GM12878 (cell line): ENCODE measurements around the gene ACRBP. TPM values are rescaled to one million over a fixed set of nuclear protein-coding genes. Genes with fewer than 3 reads are reported as not detected.

ENCODE experiments used
- ATAC-seq: fragments of 200-7000 bp; cut with Tn5 transposase; 3 replicates; pipeline ENCODE4 v1.9.1; 2020; ENCODE audit warnings: mild to moderate bottlenecking, moderate library complexity
- BruUV-seq: library from RNA; stranded (reverse); fragments of 400-500 nt; replicated peaks from 2 replicates; lab custom pipeline; 2021; lab: Mats Ljungman, UMichigan
- CTCF ChIA-PET: fragments of 300-600 bp; sonication (Branson Sonifier 250); formaldehyde crosslinking; extraction: SDS; loops from one replicate; lab custom pipeline; 2021; ENCODE audit warnings: inconsistent platforms; lab: Yijun Ruan, JAX
- POLR2A ChIA-PET: fragments of 350-600 bp; formaldehyde crosslinking; extraction: SDS; loops from one replicate; lab custom pipeline; 2021; ENCODE audit warnings: inconsistent platforms; lab: Charles Lee
- RAD21 ChIA-PET: fragments of 300-600 bp; sonication (Branson Sonifier 250); formaldehyde crosslinking; loops from one replicate; lab custom pipeline; 2023; ENCODE audit warnings: antibody characterized with exemption; ENCODE audit not compliant: unreplicated experiment; lab: Charles Lee
- SMC1A ChIA-PET: fragments of 300-600 bp; sonication (Branson Sonifier 250); formaldehyde crosslinking; loops from one replicate; lab custom pipeline; 2023; ENCODE audit not compliant: unreplicated experiment, uncharacterized antibody; lab: Charles Lee
- DNase-seq: peaks from one replicate; pipeline ENCODE4 v3.0.0-alpha.2; 2011; ENCODE audit warnings: low read depth, low spot score
- FAIRE-seq: peaks from 3 replicates; lab custom pipeline; 2011; peaks lifted over from hg19 to GRCh38; lab: Jason Lieb, UNC
- H2AFZ ChIP-seq: 2 replicates; pipeline ENCODE4 v1.6.0; 2011; ENCODE audit warnings: low read depth, low read length, control low read depth; ENCODE audit not compliant: control insufficient read depth
- H3K27ac ChIP-seq: 2 replicates; pipeline ENCODE4 v1.5.1; 2011; ENCODE audit warnings: control low read depth; ENCODE audit not compliant: control insufficient read depth, insufficient read depth
- H3K27me3 ChIP-seq, 2 experiments: replicated peaks in 1 of 2; 2 replicates each; pipeline versions ENCODE4 v1.6.0 to v1.6.1; 2011; ENCODE audit warnings: low read length in 1 of 2; ENCODE audit not compliant: control insufficient read depth in 2 of 2, insufficient read depth in 2 of 2
- H3K36me3 ChIP-seq, 2 experiments: 2 replicates each; pipeline ENCODE4 v1.5.1; 2011; ENCODE audit warnings: low read length in 1 of 2; ENCODE audit not compliant: control insufficient read depth in 2 of 2, insufficient read depth in 2 of 2
- H3K4me1 ChIP-seq: 2 replicates; pipeline ENCODE4 v1.6.1; 2011; ENCODE audit warnings: mild to moderate bottlenecking, low read length, moderate library complexity, mixed read lengths; ENCODE audit not compliant: control insufficient read depth, insufficient read depth
- H3K4me2 ChIP-seq: 2 replicates; pipeline ENCODE4 v1.6.0; 2011; ENCODE audit warnings: control low read depth; ENCODE audit not compliant: control insufficient read depth, insufficient read depth
- H3K4me3 ChIP-seq: fragments of 200-600 bp; sonication (generic); 2 replicates; pipeline ENCODE4 v1.5.1; 2016
- H3K79me2 ChIP-seq: 2 replicates; pipeline ENCODE4 v1.6.0; 2011; ENCODE audit warnings: low read length; ENCODE audit not compliant: control insufficient read depth, insufficient read depth
- H3K9ac ChIP-seq: 2 replicates; pipeline ENCODE4 v1.8.0; 2011; ENCODE audit warnings: low read length, control low read depth, mixed read lengths; ENCODE audit not compliant: control insufficient read depth, insufficient read depth
- H3K9me3 ChIP-seq: replicated peaks from 3 replicates; pipeline ENCODE4 v1.5.1; 2011; ENCODE audit warnings: mild to moderate bottlenecking, low read length; ENCODE audit not compliant: control insufficient read depth, insufficient read depth
- H4K20me1 ChIP-seq: 2 replicates; pipeline ENCODE4 v1.6.0; 2011; ENCODE audit not compliant: control insufficient read depth, insufficient read depth
- HDAC2 ChIP-seq: fragments of 200-600 bp; sonication (generic); IDR thresholded peaks from 2 replicates; pipeline ENCODE4 v1.6.1; 2017
- MEF2A ChIP-seq: IDR thresholded peaks from 2 replicates; pipeline ENCODE4 v1.6.1; 2011; ENCODE audit warnings: low read depth, mild to moderate bottlenecking, low read length, moderate library complexity; ENCODE audit not compliant: insufficient read depth
- MXI1 ChIP-seq: fragments of 150-350 bp; IDR thresholded peaks from 2 replicates; pipeline ENCODE4 v1.6.1; 2011; ENCODE audit warnings: low read depth, mild to moderate bottlenecking, inconsistent platforms, low read length, improper control_type of control experiment
- NBN ChIP-seq: fragments of 450-650 bp; IDR thresholded peaks from 2 replicates; pipeline ENCODE4 v1.6.1; 2016
- NRF1 ChIP-seq: conservative IDR thresholded peaks from 2 replicates; pipeline ENCODE4 v1.6.1; 2011; ENCODE audit warnings: mild to moderate bottlenecking, low read depth, low read length, improper control_type of control experiment
- PAX5 ChIP-seq: IDR thresholded peaks from 2 replicates; pipeline ENCODE4 v1.6.1; 2011; ENCODE audit warnings: low read depth, low read length, borderline replicate concordance
- PKNOX1 ChIP-seq: fragments of 450-650 bp; IDR thresholded peaks from 2 replicates; pipeline ENCODE4 v1.6.1; 2016; ENCODE audit warnings: mild to moderate bottlenecking
- SIN3A ChIP-seq: IDR thresholded peaks from 2 replicates; pipeline ENCODE4 v1.6.1; 2012; ENCODE audit warnings: low read depth, low read length, improper control_type of control experiment
- SMARCA5 ChIP-seq: fragments of 450-650 bp; IDR thresholded peaks from 2 replicates; pipeline ENCODE4 v1.6.1; 2017; ENCODE audit warnings: mild to moderate bottlenecking
- SP1 ChIP-seq: IDR thresholded peaks from one replicate; pipeline ENCODE4 v1.6.1; 2011; ENCODE audit warnings: low read depth, low read length
- TARDBP ChIP-seq: IDR thresholded peaks from 2 replicates; pipeline ENCODE4 v1.6.1; 2016; ENCODE audit warnings: borderline replicate concordance
- WGBS: methylation state at CpG from one replicate; pipeline ENCODE4 v1.1.6; 2016; ENCODE audit warnings: low lambda C conversion rate; ENCODE audit not compliant: insufficient replicate concordance, insufficient coverage; ENCODE audit errors: missing lambda C conversion rate; 5-methylcytosine and 5-hydroxymethylcytosine counted together
- in situ Hi-C: fragments of 300-500 bp; cut with MboI; formaldehyde crosslinking; loops from 9 replicates; pipeline ENCODE4 v1.14.3; 2018; ENCODE audit warnings: mixed read lengths
- intact Hi-C: fragments of 100-400 bp; cut with micrococcal nuclease; formaldehyde crosslinking; loops from one replicate; pipeline ENCODE4 v1.14.2; 2022; ENCODE audit not compliant: unreplicated experiment
- polyA plus RNA-seq, 11 experiments: library from polyadenylated mRNA; depleted of rRNA in 4 of 11; unstranded in 6 of 11; stranded (reverse) in 5 of 11; fragments of >200 nt; fragmentation: Nextera tagmentation in 4 of 11; fragmentation: Illumina TruSeq in 1 of 11; extraction: Ambion mirVana in 4 of 11; extraction: Trizol in 1 of 11; gene quantifications; 1 replicate in 1 of 11; 2 replicates in 10 of 11; pipeline versions ENCODE4 v1.2.1 to v1.2.3, GENCODE V29; 2011 to 2016; ENCODE audit warnings: inconsistent platforms in 2 of 11, missing spikeins in 2 of 11, low read depth in 1 of 11
- total RNA-seq, 4 experiments: library from RNA; depleted of rRNA in 3 of 4; stranded (reverse); fragments of >200 nt in 3 of 4; fragmentation: Illumina TruSeq in 1 of 4; extraction: Trizol in 1 of 4; gene quantifications; 2 replicates each; pipeline versions ENCODE4 v1.2.1 to v1.2.3, GENCODE V29; 2013 to 2021

Gene ACRBP
- total and polyA plus RNA-seq, 10 of the 15 experiments (the other 5 are each of a cell fraction or from before 2014, with no cell fraction given): 0.54 to 1.4 (median 0.87) TPM

- SMC1A ChIA-PET: interaction anchor here (0.7 to 2.3 kb wide), 6 partner anchors 18 to 86 kb away, joined by 3 to 9 read pairs (median 3); partner anchors contain the start of genes LPAR5 and ZNF384
- Histone ChIP-seq H3K4me3 (no peak overlapping the region), H3K27ac (no peak overlapping the region)
- no peak for TF ChIP-seq HDAC2
- no peak for TF ChIP-seq SMARCA5
- no peak for TF ChIP-seq SP1
- TF ChIP-seq PAX5: no peak
- TF ChIP-seq SIN3A: no peak
- no peak for TF ChIP-seq MXI1
- no peak for TF ChIP-seq TARDBP
- TF ChIP-seq NBN: no peak
- TF ChIP-seq PKNOX1: no peak
- TF ChIP-seq MEF2A: no peak
- no peak for TF ChIP-seq NRF1
- TF ChIP-seq, all 136 proteins: peak for 0
- CTCF ChIA-PET: interaction anchor here (2.5 to 2.9 kb wide), 2 partner anchors 18 to 19 kb away, joined by 9 to 24 read pairs; no protein-coding TSS in a partner anchor
- ATAC-seq (no peak), DNase-seq (no peak), FAIRE-seq (no peak)
- in situ Hi-C loops (no loop called here), intact Hi-C loops (no loop called here)
- no peaks in the 10 kb centered on the region for H3K27me3 ChIP-seq
- H4K20me1 ChIP-seq: no peaks in the 10 kb centered on the region
- POLR2A ChIA-PET: interaction anchor here (0.7 kb wide), 4 partner anchors 16 to 167 kb away, joined by 3 to 6 read pairs (median 3); no protein-coding TSS in a partner anchor
- RAD21 ChIA-PET: interaction anchor here (1.0 kb wide), 1 partner anchor 50 kb away, joined by 3 read pairs; no protein-coding TSS in a partner anchor
- peaks cover 8% of the 10 kb centered on the region for H3K79me2 ChIP-seq
- H2AFZ ChIP-seq: no peak overlapping the region
- no peaks in the 10 kb centered on the region; the same call in 1 of the 2 replicates for H3K4me1 ChIP-seq
- H3K4me2 ChIP-seq: no peak overlapping the region
- H3K9ac ChIP-seq: no peak overlapping the region
- BruUV-seq: no TSS peak
- H3K9me3 ChIP-seq: no peaks in the 10 kb centered on the region
- peaks cover 26 to 27% of the 10 kb centered on the region in 2 experiments for H3K36me3 ChIP-seq
- WGBS: 100% methylated on average over 2 of the region's 2 CpGs
Measured at GRCh38 chr12:6666211-6666610, 19.0 kb upstream of the ACRBP start.
